ENCODE data around the gene IGFBP3.

- TF ChIP-seq CTCF (IDR thresholded peaks at IDR 0.05) (no peak), POLR2A (IDR thresholded peaks at IDR 0.05) (no peak)
Observed at GRCh38 chr7:45909561-45909960, 11.5 kb downstream of the IGFBP3 start.
